H9 (cell line): ENCODE measurements around the gene GGT6. TPM values are rescaled to one million over a fixed set of nuclear protein-coding genes. Genes with fewer than 3 reads are reported as not detected.

Source experiments
- DNase-seq: peaks from one replicate; pipeline ENCODE4 v3.0.0-alpha.2; 2017
- H2AFZ ChIP-seq: one replicate; pipeline ENCODE4 v1.6.1; 2013; ENCODE audit warnings: mild to moderate bottlenecking, low read length, control low read depth, moderate library complexity
- H2AK5ac ChIP-seq: 2 replicates; pipeline ENCODE4 v1.6.1; 2013; ENCODE audit warnings: low read length, control low read depth, mixed read lengths; ENCODE audit not compliant: insufficient read length
- H2BK120ac ChIP-seq: one replicate; pipeline ENCODE4 v1.6.1; 2013; ENCODE audit warnings: low read depth, mild to moderate bottlenecking, low read length, control low read depth, inconsistent platforms; ENCODE audit not compliant: poor library complexity, severe bottlenecking
- H2BK12ac ChIP-seq: 2 replicates; pipeline ENCODE4 v1.6.1; 2013; ENCODE audit warnings: low read length, control low read depth, mixed read lengths, low read depth; ENCODE audit not compliant: insufficient read length
- H2BK15ac ChIP-seq: 2 replicates; pipeline ENCODE4 v1.6.1; 2013; ENCODE audit warnings: low read depth, low read length, control low read depth
- H2BK20ac ChIP-seq: one replicate; pipeline ENCODE4 v1.6.1; 2013; ENCODE audit warnings: low read depth, mild to moderate bottlenecking, low read length, control low read depth, inconsistent platforms; ENCODE audit not compliant: poor library complexity, severe bottlenecking
- H2BK5ac ChIP-seq: 2 replicates; pipeline ENCODE4 v1.6.1; 2013; ENCODE audit warnings: low read length, control low read depth, mixed read lengths; ENCODE audit not compliant: insufficient read length
- H3K14ac ChIP-seq: 2 replicates; pipeline ENCODE4 v1.6.1; 2013; ENCODE audit warnings: low read length, control low read depth; ENCODE audit not compliant: insufficient read depth
- H3K18ac ChIP-seq: 2 replicates; pipeline ENCODE4 v1.6.1; 2013; ENCODE audit warnings: low read depth, mild to moderate bottlenecking, mixed read lengths, low read length, control low read depth; ENCODE audit not compliant: insufficient read length
- H3K23ac ChIP-seq: 2 replicates; pipeline ENCODE4 v1.6.1; 2013; ENCODE audit warnings: low read length, control low read depth, mixed read lengths, low read depth; ENCODE audit not compliant: insufficient read length
- H3K23me2 ChIP-seq: 2 replicates; pipeline ENCODE4 v1.6.1; 2013; ENCODE audit warnings: low read depth, mild to moderate bottlenecking, mixed read lengths, low read length, control low read depth; ENCODE audit not compliant: insufficient read length, poor library complexity, severe bottlenecking
- H3K27ac ChIP-seq: 2 replicates; pipeline ENCODE4 v1.5.1; 2013; ENCODE audit warnings: low read length, control low read depth, mixed read lengths, low read depth; ENCODE audit not compliant: insufficient read length
- H3K27me3 ChIP-seq: 2 replicates; pipeline ENCODE4 v1.6.1; 2013; ENCODE audit warnings: low read length, control low read depth, inconsistent platforms; ENCODE audit not compliant: insufficient read depth
- H3K4ac ChIP-seq: 2 replicates; pipeline ENCODE4 v1.6.1; 2013; ENCODE audit warnings: low read depth, mild to moderate bottlenecking, control low read depth, inconsistent platforms, low read length, moderate library complexity
- H3K4me1 ChIP-seq: 2 replicates; pipeline ENCODE4 v1.6.1; 2013; ENCODE audit warnings: low read length, control low read depth, inconsistent platforms; ENCODE audit not compliant: insufficient read depth
- H3K4me2 ChIP-seq: 2 replicates; pipeline ENCODE4 v1.6.1; 2013; ENCODE audit warnings: low read length, control low read depth, mixed read lengths; ENCODE audit not compliant: insufficient read length, insufficient read depth
- H3K56ac ChIP-seq: 2 replicates; pipeline ENCODE4 v1.6.1; 2013; ENCODE audit warnings: low read depth, mild to moderate bottlenecking, mixed read lengths, low read length, control low read depth; ENCODE audit not compliant: insufficient read length
- H3K79me1 ChIP-seq: 2 replicates; pipeline ENCODE4 v1.6.1; 2013; ENCODE audit warnings: low read depth, mild to moderate bottlenecking, moderate library complexity, low read length, control low read depth, inconsistent platforms; ENCODE audit not compliant: insufficient read depth, poor library complexity, severe bottlenecking
- H3K79me2 ChIP-seq: 2 replicates; pipeline ENCODE4 v1.6.1; 2013; ENCODE audit warnings: low read length, control low read depth, inconsistent platforms; ENCODE audit not compliant: insufficient read depth
- H3K9ac ChIP-seq: 2 replicates; pipeline ENCODE4 v1.6.1; 2013; ENCODE audit warnings: low read length, control low read depth, mixed read lengths; ENCODE audit not compliant: insufficient read length; ENCODE audit errors: extremely low read depth
- H3K9me3 ChIP-seq: one replicate; pipeline ENCODE4 v1.6.1; 2013; ENCODE audit warnings: low read depth, low read length, inconsistent platforms; ENCODE audit not compliant: control insufficient read depth
- H3T11ph ChIP-seq: one replicate; pipeline ENCODE4 v1.6.1; 2013; ENCODE audit warnings: mild to moderate bottlenecking, low read length, control low read depth, inconsistent platforms
- H4K20me1 ChIP-seq: one replicate; pipeline ENCODE4 v1.6.1; 2013; ENCODE audit not compliant: control insufficient read depth, insufficient read length, insufficient read depth
- H4K5ac ChIP-seq: 2 replicates; pipeline ENCODE4 v1.6.1; 2013; ENCODE audit warnings: low read depth, mild to moderate bottlenecking, mixed read lengths, low read length, control low read depth; ENCODE audit not compliant: insufficient read length
- H4K8ac ChIP-seq: replicated peaks from 2 replicates; pipeline ENCODE4 v1.6.1; 2013; ENCODE audit warnings: low read length, control low read depth, mixed read lengths, low read depth; ENCODE audit not compliant: insufficient read length
- H4K91ac ChIP-seq: 2 replicates; pipeline ENCODE4 v1.6.1; 2013; ENCODE audit warnings: low read depth, mild to moderate bottlenecking, moderate library complexity, mixed read lengths, low read length, control low read depth; ENCODE audit not compliant: insufficient read length
- H3K27ac Mint-ChIP-seq, 3 experiments: 2 replicates in 2 of 3; 3 replicates in 1 of 3; pipeline ENCODE4 v1.8.0; 2020 to 2021; ENCODE audit warnings: mixed read lengths in 3 of 3, mild to moderate bottlenecking in 1 of 3, moderate library complexity in 1 of 3
- H3K27me3 Mint-ChIP-seq: 2 replicates; pipeline ENCODE4 v1.8.0; 2021; ENCODE audit warnings: low read depth, mild to moderate bottlenecking, moderate library complexity, mixed read lengths
- H3K36me3 Mint-ChIP-seq, 3 experiments: 2 replicates in 2 of 3; 3 replicates in 1 of 3; pipeline ENCODE4 v1.8.0; 2020 to 2021; ENCODE audit warnings: low read depth in 3 of 3, mixed read lengths in 3 of 3; ENCODE audit not compliant: insufficient read depth in 1 of 3
- H3K4me1 Mint-ChIP-seq, 2 experiments: 2 replicates each; pipeline ENCODE4 v1.8.0; 2020; ENCODE audit warnings: mixed read lengths in 2 of 2
- H3K4me3 Mint-ChIP-seq, 2 experiments: 2 replicates in 1 of 2; 3 replicates in 1 of 2; pipeline ENCODE4 v1.8.0; 2020 to 2021; ENCODE audit warnings: mild to moderate bottlenecking in 2 of 2, mixed read lengths in 2 of 2, moderate library complexity in 1 of 2
- H3K9me3 Mint-ChIP-seq, 2 experiments: 2 replicates in 1 of 2; 3 replicates in 1 of 2; pipeline ENCODE4 v1.8.0; 2020; ENCODE audit warnings: mild to moderate bottlenecking in 2 of 2, mixed read lengths in 2 of 2, moderate library complexity in 1 of 2
- WGBS: extraction: QIAGEN DNeasy Blood & Tissue Kit; methylation state at CpG from one replicate; pipeline ENCODE4 v1.1.7; 2013; ENCODE audit warnings: missing lambda C conversion rate, low lambda C conversion rate, mixed read lengths; ENCODE audit not compliant: insufficient read length; ENCODE audit errors: extremely low coverage; 5-methylcytosine and 5-hydroxymethylcytosine counted together
- total RNA-seq: library from RNA; stranded (reverse); gene quantifications from 2 replicates; pipeline ENCODE4 v1.2.1, GENCODE V29; 2021
- TF ChIP-seq, protein P1 (sequence below): fragments of 200-600 bp; sonication (generic); conservative IDR thresholded peaks from 3 replicates; pipeline ENCODE4 v1.8.0; 2021; ENCODE audit warnings: antibody characterized with exemption, mild to moderate bottlenecking

The GGT6 gene
- total RNA-seq, 1 experiment from 2014 or later: 0.17 TPM

DNA sequence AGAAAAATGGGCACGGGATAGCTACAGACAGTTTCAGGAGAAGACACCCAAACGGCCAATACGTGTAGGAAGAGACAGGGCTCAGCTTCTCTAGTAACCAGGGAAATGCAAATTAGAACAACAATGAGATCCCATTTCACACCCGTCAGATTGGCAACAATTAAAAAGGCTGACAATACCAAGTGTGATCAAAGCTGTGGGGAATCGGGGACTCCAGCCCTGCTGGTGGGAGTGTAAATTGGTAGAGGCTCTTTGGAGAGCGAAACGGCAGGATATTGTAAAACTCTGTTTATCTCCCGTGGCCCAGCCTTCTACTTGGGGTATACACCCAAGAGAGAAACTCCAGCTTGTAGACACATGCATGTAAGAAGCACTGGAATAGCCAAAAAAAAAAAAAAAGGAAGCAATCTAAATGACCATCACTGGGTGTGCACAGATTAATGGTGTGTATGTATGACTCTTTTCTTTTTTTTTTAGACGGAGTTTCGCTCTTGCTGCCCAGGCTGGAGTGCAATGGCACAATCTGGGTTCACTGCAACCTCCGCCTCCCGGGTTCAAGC lies 32.7 kb downstream of the GGT6 start:
- Histone ChIP-seq H3K14ac (no peak overlapping the region), H3K27me3 (peaks cover 6% of the 10 kb centered on the region), H3K23me2 (no peaks in the 10 kb centered on the region), H3T11ph (no peak overlapping the region), H3K9me3 (no peaks in the 10 kb centered on the region), H4K20me1 (no peaks in the 10 kb centered on the region), H2BK15ac (no peak overlapping the region), H2AFZ (no peak overlapping the region), H4K91ac (no peak overlapping the region), H2BK12ac (no peak overlapping the region), H3K9ac (no peak overlapping the region), H3K23ac (no peak overlapping the region), H3K79me1 (no peaks in the 10 kb centered on the region), H4K8ac (no peak overlapping the region), H2AK5ac (no peak overlapping the region), H2BK120ac (no peak overlapping the region), H2BK20ac (no peak overlapping the region), H3K79me2 (no peaks in the 10 kb centered on the region), H3K4ac (no peak overlapping the region), H3K56ac (no peak overlapping the region), H3K4me2 (no peak overlapping the region), H2BK5ac (no peak overlapping the region), H3K18ac (no peak overlapping the region), H3K27ac (no peak overlapping the region), H3K4me1 (no peaks in the 10 kb centered on the region), H4K5ac (no peak overlapping the region)
- Mint-ChIP-seq H3K27ac (no peak overlapping the region; a peak in 1 of 7 replicates), H3K4me3 (no peak overlapping the region), H3K4me1 (peaks cover 11 to 14% of the 10 kb centered on the region in 2 experiments), H3K9me3 (no peaks in the 10 kb centered on the region; a peak in 1 of 5 replicates), H3K27me3 (peaks cover 96% of the 10 kb centered on the region), H3K36me3 (no peaks in the 10 kb centered on the region)
- TF ChIP-seq, protein P1, sequence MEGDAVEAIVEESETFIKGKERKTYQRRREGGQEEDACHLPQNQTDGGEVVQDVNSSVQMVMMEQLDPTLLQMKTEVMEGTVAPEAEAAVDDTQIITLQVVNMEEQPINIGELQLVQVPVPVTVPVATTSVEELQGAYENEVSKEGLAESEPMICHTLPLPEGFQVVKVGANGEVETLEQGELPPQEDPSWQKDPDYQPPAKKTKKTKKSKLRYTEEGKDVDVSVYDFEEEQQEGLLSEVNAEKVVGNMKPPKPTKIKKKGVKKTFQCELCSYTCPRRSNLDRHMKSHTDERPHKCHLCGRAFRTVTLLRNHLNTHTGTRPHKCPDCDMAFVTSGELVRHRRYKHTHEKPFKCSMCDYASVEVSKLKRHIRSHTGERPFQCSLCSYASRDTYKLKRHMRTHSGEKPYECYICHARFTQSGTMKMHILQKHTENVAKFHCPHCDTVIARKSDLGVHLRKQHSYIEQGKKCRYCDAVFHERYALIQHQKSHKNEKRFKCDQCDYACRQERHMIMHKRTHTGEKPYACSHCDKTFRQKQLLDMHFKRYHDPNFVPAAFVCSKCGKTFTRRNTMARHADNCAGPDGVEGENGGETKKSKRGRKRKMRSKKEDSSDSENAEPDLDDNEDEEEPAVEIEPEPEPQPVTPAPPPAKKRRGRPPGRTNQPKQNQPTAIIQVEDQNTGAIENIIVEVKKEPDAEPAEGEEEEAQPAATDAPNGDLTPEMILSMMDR: no peak; the same call in 2 of the 3 replicates
- WGBS: no CpG with 5 or more reads among the region's 12 CpGs
- DNase-seq: no peak
